CD4-positive, alpha-beta T cell (primary cell): ENCODE results near the gene C10orf67. TPM values are rescaled to one million over a fixed set of nuclear protein-coding genes. Genes with fewer than 3 reads are reported as not detected.

Experiments used
- ATAC-seq: fragments of 200-7000 bp; cut with Tn5 transposase; one replicate; pipeline ENCODE4 v1.10.0; 2022; ENCODE audit warnings: mild to moderate bottlenecking; ENCODE audit not compliant: poor library complexity
- CTCF ChIA-PET: fragments of 350-600 bp; sonication (Branson Sonifier 250); formaldehyde crosslinking; loops from one replicate; lab custom pipeline; 2021; ENCODE audit warnings: antibody characterized with exemption, inconsistent platforms; lab: Charles Lee
- POLR2A ChIA-PET: fragments of 350-600 bp; sonication (Branson Sonifier 250); formaldehyde crosslinking; loops from one replicate; lab custom pipeline; 2021; ENCODE audit warnings: antibody characterized with exemption, inconsistent platforms; lab: Charles Lee
- DNase-seq, 14 experiments: peaks; one replicate each; pipeline ENCODE4 v3.0.0-alpha.2; 2013 to 2020; ENCODE audit warnings: mixed read lengths in 2 of 14
- H3K27ac ChIP-seq, 2 donors: one replicate each; pipeline versions ENCODE4 v1.5.1 to v1.7.0; 2013; ENCODE audit warnings: low read length in 2 of 2, low read depth in 1 of 2, mild to moderate bottlenecking in 1 of 2
- H3K27me3 ChIP-seq, 2 experiments: 1 replicate in 1 of 2; 2 replicates in 1 of 2; pipeline versions ENCODE4 v1.6.1 to v1.7.0; 2013; ENCODE audit warnings: low read length in 2 of 2, control low read depth in 1 of 2, mild to moderate bottlenecking in 1 of 2, moderate library complexity in 1 of 2; ENCODE audit not compliant: insufficient read depth in 2 of 2, control insufficient read depth in 1 of 2
- H3K36me3 ChIP-seq: one replicate; pipeline ENCODE4 v1.6.1; 2013; ENCODE audit warnings: low read length, control low read depth; ENCODE audit not compliant: insufficient read depth
- H3K4me1 ChIP-seq: one replicate; pipeline ENCODE4 v1.6.1; 2013; ENCODE audit warnings: low read length, control low read depth; ENCODE audit not compliant: insufficient read depth
- H3K4me3 ChIP-seq: one replicate; pipeline ENCODE4 v1.5.1; 2013; ENCODE audit warnings: mild to moderate bottlenecking, low read length, moderate library complexity
- H3K9me3 ChIP-seq, 2 experiments: 1 replicate in 1 of 2; 2 replicates in 1 of 2; pipeline versions ENCODE4 v1.6.1 to v1.7.0; 2013; ENCODE audit warnings: low read length in 2 of 2, mild to moderate bottlenecking in 2 of 2, control low read depth in 1 of 2, moderate library complexity in 1 of 2; ENCODE audit not compliant: control insufficient read depth in 1 of 2, insufficient read depth in 1 of 2
- H3K27ac Mint-ChIP-seq: one replicate; pipeline ENCODE4 v1.8.0; 2020; ENCODE audit warnings: mixed read lengths
- H3K27me3 Mint-ChIP-seq: one replicate; pipeline ENCODE4 v1.8.0; 2021; ENCODE audit warnings: mixed read lengths
- H3K36me3 Mint-ChIP-seq: one replicate; pipeline ENCODE4 v1.8.0; 2021; ENCODE audit warnings: low read depth, mixed read lengths
- H3K4me1 Mint-ChIP-seq: one replicate; pipeline ENCODE4 v1.8.0; 2021; ENCODE audit warnings: low read depth, mixed read lengths
- H3K4me3 Mint-ChIP-seq: one replicate; pipeline ENCODE4 v1.8.0; 2020; ENCODE audit warnings: mild to moderate bottlenecking, mixed read lengths
- H3K9me3 Mint-ChIP-seq: one replicate; pipeline ENCODE4 v1.8.0; 2020; ENCODE audit warnings: mixed read lengths
- CTCF ChIP-seq: fragments of 200-600 bp; IDR thresholded peaks from one replicate; pipeline ENCODE4 v1.8.0; 2022; ENCODE audit warnings: antibody characterized with exemption, mild to moderate bottlenecking
- intact Hi-C, 2 experiments: fragments of 100-400 bp; cut with DNase I in 1 of 2; cut with micrococcal nuclease in 1 of 2; formaldehyde crosslinking; loops; one replicate each; pipeline versions ENCODE4 v1.15.1 to v1.9.0; 2023 to 2025; cut with DNase I, micrococcal nuclease
- total RNA-seq, 174 experiments: library from RNA in 2 of 174; stranded (reverse) in 2 of 174; gene quantifications; one replicate each; pipeline ENCODE4 v1.2.3 and lab custom pipeline; 2021 to 2026

The C10orf67 gene
- total RNA-seq, 2 experiments from 2014 or later, result not detected

GRCh38 chr10:23345861-23346260, 1.3 kb upstream of the C10orf67 start:
- no peak overlapping the region for H3K27ac ChIP-seq
- intact Hi-C loops, result loop anchor here in 1 of 2 experiments (2.0 kb wide), 1 partner anchor 23 kb away; no protein-coding TSS in a partner anchor
- Mint-ChIP-seq H3K9me3 (no peaks in the 10 kb centered on the region), H3K4me1 (peaks cover 28% of the 10 kb centered on the region), H3K4me3 (no peak overlapping the region), H3K27ac (no peak overlapping the region), H3K36me3 (no peaks in the 10 kb centered on the region), H3K27me3 (peaks cover 7% of the 10 kb centered on the region)
- ATAC-seq (no peak), DNase-seq (no peak)
- H3K4me1 ChIP-seq, result peaks cover 26% of the 10 kb centered on the region
- H3K36me3 ChIP-seq, result no peaks in the 10 kb centered on the region
- H3K4me3 ChIP-seq, result no peak overlapping the region
- no peaks in the 10 kb centered on the region for H3K27me3 ChIP-seq
- CTCF ChIA-PET, result no interaction called here
- no peak for TF ChIP-seq CTCF
- POLR2A ChIA-PET, result interaction anchor here (1.2 kb wide), 1 partner anchor 17 kb away, joined by 5 read pairs; no protein-coding TSS in a partner anchor
- H3K9me3 ChIP-seq, result no peaks in the 10 kb centered on the region

GRCh38 chr10:23343591-23344240, 881 bp downstream of the C10orf67 start:
- Histone ChIP-seq H3K27me3 (no peaks in the 10 kb centered on the region), H3K4me1 (peaks cover 29% of the 10 kb centered on the region), H3K4me3 (peak overlapping the region; percentile 73), H3K36me3 (no peaks in the 10 kb centered on the region), H3K27ac (no peak overlapping the region), H3K9me3 (no peaks in the 10 kb centered on the region)
- DNase-seq, result peak in 11 of 14 experiments; percentile 15 to 64 (median 33)
- H3K9me3 Mint-ChIP-seq, result no peaks in the 10 kb centered on the region
- peak overlapping the region; percentile 65 for H3K27ac Mint-ChIP-seq
- peaks cover 38% of the 10 kb centered on the region for H3K4me1 Mint-ChIP-seq
- CTCF ChIA-PET, result no interaction called here
- H3K4me3 Mint-ChIP-seq, result peak overlapping the region; percentile 92
- no peak for ATAC-seq
- no peaks in the 10 kb centered on the region for H3K36me3 Mint-ChIP-seq
- POLR2A ChIA-PET, result interaction anchor here (0.6 to 2.1 kb wide), 5 partner anchors 19 to 859 kb away, joined by 3 to 13 read pairs (median 3); partner anchors contain the start of gene OTUD1
- TF ChIP-seq CTCF, result no peak
- H3K27me3 Mint-ChIP-seq, result peaks cover 7% of the 10 kb centered on the region
- intact Hi-C loops, result loop anchor here (2.0 to 5.0 kb wide), 2 partner anchors 25 to 94 kb away; partner anchors contain the start of gene OTUD1 (in 1 of the 2)

GRCh38 chr10:23342213-23342884, 2.2 kb downstream of the C10orf67 start:
- H3K4me1 Mint-ChIP-seq, result peaks cover 38% of the 10 kb centered on the region
- no peak for TF ChIP-seq CTCF
- Histone ChIP-seq H3K9me3 (no peaks in the 10 kb centered on the region), H3K36me3 (no peaks in the 10 kb centered on the region), H3K4me1 (peaks cover 29% of the 10 kb centered on the region), H3K27ac (peak overlapping the region in 1 of 2 donors; percentile 21), H3K27me3 (no peaks in the 10 kb centered on the region), H3K4me3 (no peak overlapping the region)
- no peaks in the 10 kb centered on the region for H3K9me3 Mint-ChIP-seq
- CTCF ChIA-PET, result interaction anchor here (0.8 to 1.6 kb wide), 2 partner anchors 14 to 96 kb away, joined by 3 read pairs; partner anchors contain the start of gene OTUD1
- no peak for ATAC-seq
- intact Hi-C loops, result loop anchor here in 1 of 2 experiments (5.0 kb wide), 1 partner anchor 95 kb away; the partner anchor contains the start of gene OTUD1
- H3K4me3 Mint-ChIP-seq, result peak overlapping the region; percentile 74
- DNase-seq, result peak in 3 of 14 experiments; percentile 30 to 48 (median 31)
- H3K36me3 Mint-ChIP-seq, result no peaks in the 10 kb centered on the region
- POLR2A ChIA-PET, result interaction anchor here (1.4 to 1.5 kb wide), 2 partner anchors 21 to 25 kb away, joined by 5 to 6 read pairs; no protein-coding TSS in a partner anchor
- H3K27me3 Mint-ChIP-seq, result peaks cover 4% of the 10 kb centered on the region
- peak overlapping the region; percentile 16 for H3K27ac Mint-ChIP-seq
